Prostate gland (tissue), 2 donors: ENCODE measurements around the gene NFATC1.

Source experiments
- POLR2A ChIP-seq: fragments of 450-650 bp; IDR thresholded peaks from one replicate; pipeline ENCODE4 v1.6.1; 2016; ENCODE audit warnings: antibody characterized with exemption, mild to moderate bottlenecking
- TF ChIP-seq, protein P1 (sequence below), 4 experiments: fragments of 200-600 bp in 2 of 4; fragments of 450-650 bp in 2 of 4; sonication (generic) in 2 of 4; IDR thresholded peaks; 1 replicate in 3 of 4; 2 replicates in 1 of 4; pipeline ENCODE4 v1.5.1; 2016 to 2019; ENCODE audit warnings: antibody characterized with exemption in 4 of 4, mild to moderate bottlenecking in 2 of 4, moderate library complexity in 2 of 4

DNA sequence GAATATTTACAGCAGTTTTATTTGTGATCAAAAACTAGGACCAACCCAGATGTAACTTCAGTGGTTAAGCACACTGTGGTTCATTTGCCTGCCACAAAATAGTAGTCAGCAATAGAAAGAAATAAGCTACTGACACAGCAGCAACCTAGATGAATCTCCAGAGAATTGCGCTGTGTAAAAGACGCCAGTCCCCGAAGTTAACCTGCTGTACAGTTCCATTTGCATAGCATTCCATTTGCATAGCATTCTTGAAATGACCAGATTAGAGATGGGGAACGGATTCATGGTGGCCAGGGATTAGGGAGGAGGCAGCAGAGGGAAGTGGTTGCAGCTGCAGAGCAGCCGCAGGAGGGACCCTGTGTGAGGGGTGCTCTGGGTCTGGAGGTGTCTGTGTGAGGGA, 39.3 kb upstream of the NFATC1 start:
- TF ChIP-seq, protein P1, sequence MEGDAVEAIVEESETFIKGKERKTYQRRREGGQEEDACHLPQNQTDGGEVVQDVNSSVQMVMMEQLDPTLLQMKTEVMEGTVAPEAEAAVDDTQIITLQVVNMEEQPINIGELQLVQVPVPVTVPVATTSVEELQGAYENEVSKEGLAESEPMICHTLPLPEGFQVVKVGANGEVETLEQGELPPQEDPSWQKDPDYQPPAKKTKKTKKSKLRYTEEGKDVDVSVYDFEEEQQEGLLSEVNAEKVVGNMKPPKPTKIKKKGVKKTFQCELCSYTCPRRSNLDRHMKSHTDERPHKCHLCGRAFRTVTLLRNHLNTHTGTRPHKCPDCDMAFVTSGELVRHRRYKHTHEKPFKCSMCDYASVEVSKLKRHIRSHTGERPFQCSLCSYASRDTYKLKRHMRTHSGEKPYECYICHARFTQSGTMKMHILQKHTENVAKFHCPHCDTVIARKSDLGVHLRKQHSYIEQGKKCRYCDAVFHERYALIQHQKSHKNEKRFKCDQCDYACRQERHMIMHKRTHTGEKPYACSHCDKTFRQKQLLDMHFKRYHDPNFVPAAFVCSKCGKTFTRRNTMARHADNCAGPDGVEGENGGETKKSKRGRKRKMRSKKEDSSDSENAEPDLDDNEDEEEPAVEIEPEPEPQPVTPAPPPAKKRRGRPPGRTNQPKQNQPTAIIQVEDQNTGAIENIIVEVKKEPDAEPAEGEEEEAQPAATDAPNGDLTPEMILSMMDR (IDR thresholded peaks at IDR 0.05), result no peak
- TF ChIP-seq POLR2A, result no peak
